A549 (cell line): ENCODE results near the gene AXIN2.

Experiments used
- CEBPB ChIP-seq, 2 experiments: fragments of >200 bp in 1 of 2; sonication (Bioruptor Twin) in 1 of 2; formaldehyde crosslinking in 1 of 2; IDR thresholded peaks; 2 replicates each; pipeline ENCODE4 v1.6.1; 2012 to 2016
- EP300 ChIP-seq, 2 experiments: fragments of >200 bp; sonication (Bioruptor Twin); formaldehyde crosslinking; IDR thresholded peaks; 2 replicates in 1 of 2; 3 replicates in 1 of 2; pipeline ENCODE4 v1.6.1; 2016 to 2017
- GATA3 ChIP-seq: IDR thresholded peaks from 2 replicates; pipeline ENCODE4 v1.6.1; 2012; ENCODE audit warnings: borderline replicate concordance
- MAFK ChIP-seq: fragments of 450-650 bp; IDR thresholded peaks from 2 replicates; pipeline ENCODE4 v1.6.1; 2014; ENCODE audit not compliant: partially characterized antibody
- PHF8 ChIP-seq: fragments of 200-600 bp; sonication (generic); IDR thresholded peaks from 2 replicates; pipeline ENCODE4 v1.6.1; 2016; ENCODE audit warnings: low read depth, mild to moderate bottlenecking, antibody characterized with exemption, moderate library complexity, borderline replicate concordance
- POLR2A ChIP-seq: IDR thresholded peaks from 2 replicates; pipeline ENCODE4 v1.6.1; 2012; ENCODE audit warnings: mild to moderate bottlenecking, low read length
- RAD21 ChIP-seq, 2 experiments: fragments of >200 bp in 1 of 2; sonication (Bioruptor Twin) in 1 of 2; formaldehyde crosslinking in 1 of 2; IDR thresholded peaks in 1 of 2; conservative IDR thresholded peaks in 1 of 2; 2 replicates in 1 of 2; 3 replicates in 1 of 2; pipeline ENCODE4 v1.6.1; 2012 to 2018; ENCODE audit warnings: inconsistent platforms in 1 of 2
- RARB ChIP-seq: fragments of 250-450 bp; sonication (Bioruptor Pico); IDR thresholded peaks from 2 replicates; pipeline ENCODE4 v1.8.0; 2021; ENCODE audit warnings: mild to moderate bottlenecking, moderate library complexity
- TF ChIP-seq, protein P1 (sequence below): fragments of 450-650 bp; IDR thresholded peaks from 2 replicates; pipeline ENCODE4 v1.6.1; 2014; ENCODE audit warnings: antibody characterized with exemption
- TF ChIP-seq, protein P2 (sequence below): fragments of >200 bp; sonication (Bioruptor Twin); formaldehyde crosslinking; IDR thresholded peaks from 3 replicates; pipeline ENCODE4 v1.5.1; 2016
- TF ChIP-seq, protein P3 (sequence below): fragments of >200 bp; sonication (Bioruptor Twin); formaldehyde crosslinking; IDR thresholded peaks from 3 replicates; pipeline ENCODE4 v1.6.1; 2016

- TF ChIP-seq, protein P1, sequence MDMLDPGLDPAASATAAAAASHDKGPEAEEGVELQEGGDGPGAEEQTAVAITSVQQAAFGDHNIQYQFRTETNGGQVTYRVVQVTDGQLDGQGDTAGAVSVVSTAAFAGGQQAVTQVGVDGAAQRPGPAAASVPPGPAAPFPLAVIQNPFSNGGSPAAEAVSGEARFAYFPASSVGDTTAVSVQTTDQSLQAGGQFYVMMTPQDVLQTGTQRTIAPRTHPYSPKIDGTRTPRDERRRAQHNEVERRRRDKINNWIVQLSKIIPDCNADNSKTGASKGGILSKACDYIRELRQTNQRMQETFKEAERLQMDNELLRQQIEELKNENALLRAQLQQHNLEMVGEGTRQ: no peak
- TF ChIP-seq EP300 (IDR thresholded peaks at IDR 0.05) (no peak), POLR2A (no peak), CEBPB (IDR thresholded peaks at IDR 0.05) (no peak), MAFK (no peak), RARB (CRISPR knock-in tag) (no peak), RAD21 (conservative IDR thresholded peaks at IDR 0.05 in 1 of 2, IDR thresholded peaks at IDR 0.05 in 1 of 2) (no peak), PHF8 (no peak), GATA3 (no peak)
- TF ChIP-seq, protein P2, sequence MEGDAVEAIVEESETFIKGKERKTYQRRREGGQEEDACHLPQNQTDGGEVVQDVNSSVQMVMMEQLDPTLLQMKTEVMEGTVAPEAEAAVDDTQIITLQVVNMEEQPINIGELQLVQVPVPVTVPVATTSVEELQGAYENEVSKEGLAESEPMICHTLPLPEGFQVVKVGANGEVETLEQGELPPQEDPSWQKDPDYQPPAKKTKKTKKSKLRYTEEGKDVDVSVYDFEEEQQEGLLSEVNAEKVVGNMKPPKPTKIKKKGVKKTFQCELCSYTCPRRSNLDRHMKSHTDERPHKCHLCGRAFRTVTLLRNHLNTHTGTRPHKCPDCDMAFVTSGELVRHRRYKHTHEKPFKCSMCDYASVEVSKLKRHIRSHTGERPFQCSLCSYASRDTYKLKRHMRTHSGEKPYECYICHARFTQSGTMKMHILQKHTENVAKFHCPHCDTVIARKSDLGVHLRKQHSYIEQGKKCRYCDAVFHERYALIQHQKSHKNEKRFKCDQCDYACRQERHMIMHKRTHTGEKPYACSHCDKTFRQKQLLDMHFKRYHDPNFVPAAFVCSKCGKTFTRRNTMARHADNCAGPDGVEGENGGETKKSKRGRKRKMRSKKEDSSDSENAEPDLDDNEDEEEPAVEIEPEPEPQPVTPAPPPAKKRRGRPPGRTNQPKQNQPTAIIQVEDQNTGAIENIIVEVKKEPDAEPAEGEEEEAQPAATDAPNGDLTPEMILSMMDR: no peak
- TF ChIP-seq, protein P3, sequence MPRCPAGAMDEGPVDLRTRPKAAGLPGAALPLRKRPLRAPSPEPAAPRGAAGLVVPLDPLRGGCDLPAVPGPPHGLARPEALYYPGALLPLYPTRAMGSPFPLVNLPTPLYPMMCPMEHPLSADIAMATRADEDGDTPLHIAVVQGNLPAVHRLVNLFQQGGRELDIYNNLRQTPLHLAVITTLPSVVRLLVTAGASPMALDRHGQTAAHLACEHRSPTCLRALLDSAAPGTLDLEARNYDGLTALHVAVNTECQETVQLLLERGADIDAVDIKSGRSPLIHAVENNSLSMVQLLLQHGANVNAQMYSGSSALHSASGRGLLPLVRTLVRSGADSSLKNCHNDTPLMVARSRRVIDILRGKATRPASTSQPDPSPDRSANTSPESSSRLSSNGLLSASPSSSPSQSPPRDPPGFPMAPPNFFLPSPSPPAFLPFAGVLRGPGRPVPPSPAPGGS: no peak
Measured at GRCh38 chr17:65533056-65533745, 28.2 kb downstream of the AXIN2 start.
